ENCODE data around the gene FIGLA.

Gene FIGLA

DNA sequence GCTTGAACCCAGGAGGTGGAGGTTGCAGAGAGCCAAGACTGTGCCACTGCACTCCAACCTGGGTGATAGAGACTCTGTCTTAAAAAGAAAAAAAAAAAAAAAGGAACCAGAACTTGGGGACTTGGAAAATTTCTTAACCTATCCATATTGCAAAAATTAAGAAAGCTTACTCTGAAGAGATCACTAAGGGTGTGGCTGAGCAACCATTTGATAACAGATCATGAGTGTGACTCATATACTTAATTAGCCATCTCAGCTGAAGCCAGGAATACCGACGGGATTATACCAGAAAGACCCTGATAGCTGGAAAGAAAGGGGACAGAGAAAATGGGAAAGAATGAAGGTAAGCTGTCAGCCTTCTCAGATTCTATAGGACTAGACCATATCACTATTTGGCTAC is 15.3 kb downstream of the FIGLA start:
- no peak for DNase-seq (ENCODE audit: low spot score)

DNA sequence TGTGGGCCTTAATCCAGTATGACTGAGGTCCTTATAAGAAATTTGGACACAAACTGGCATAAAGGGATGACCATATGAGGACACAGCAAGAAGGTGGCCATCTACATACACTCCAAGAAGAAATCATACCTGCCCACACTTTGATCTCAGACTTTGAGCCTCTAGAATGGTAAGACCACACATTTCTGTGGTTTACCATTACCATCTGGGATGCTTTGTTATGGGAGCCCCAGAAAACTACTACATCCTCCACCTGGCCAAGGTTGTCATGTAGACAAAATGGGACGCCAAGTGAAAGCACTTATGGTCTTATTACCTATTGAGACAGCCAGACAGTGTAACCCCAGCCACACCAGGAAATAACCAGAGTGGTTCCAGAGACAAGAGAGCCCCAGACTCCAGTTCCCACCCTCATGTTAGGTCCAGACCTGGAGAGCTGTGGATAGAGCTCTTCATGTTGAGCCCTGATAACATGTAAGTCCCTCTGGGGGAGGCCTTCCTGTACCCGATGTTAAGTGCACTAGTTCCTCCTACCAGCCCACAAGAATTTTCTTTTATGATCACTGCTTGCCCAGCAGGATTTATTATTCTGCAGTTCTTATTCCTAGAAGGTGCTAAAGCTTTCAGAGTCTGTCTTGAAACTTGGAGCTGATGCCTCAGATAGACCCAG is 17.8 kb downstream of the FIGLA start:
- DNase-seq (ENCODE audit: low spot score), result no peak

DNA sequence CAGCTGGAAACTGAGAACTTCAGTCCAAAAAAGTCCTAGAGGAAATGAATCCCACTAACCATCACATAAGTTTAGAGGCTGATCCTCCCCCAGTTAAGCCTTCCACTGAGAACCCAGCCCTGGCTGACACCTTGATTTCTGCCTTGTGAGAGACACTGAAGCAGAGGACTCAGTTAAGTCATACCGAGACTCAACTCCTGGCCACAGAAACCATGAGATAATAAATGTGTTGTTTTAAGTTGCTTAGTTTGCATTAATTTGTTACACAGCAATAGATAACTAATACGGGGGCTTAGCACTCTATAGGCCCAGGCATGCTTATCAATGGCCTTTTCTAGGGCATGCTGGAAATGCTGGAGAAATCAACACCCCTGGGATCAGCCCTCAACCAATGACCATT is 19.0 kb downstream of the FIGLA start:
- DNase-seq (ENCODE audit: low spot score), result peak; percentile 46

DNA sequence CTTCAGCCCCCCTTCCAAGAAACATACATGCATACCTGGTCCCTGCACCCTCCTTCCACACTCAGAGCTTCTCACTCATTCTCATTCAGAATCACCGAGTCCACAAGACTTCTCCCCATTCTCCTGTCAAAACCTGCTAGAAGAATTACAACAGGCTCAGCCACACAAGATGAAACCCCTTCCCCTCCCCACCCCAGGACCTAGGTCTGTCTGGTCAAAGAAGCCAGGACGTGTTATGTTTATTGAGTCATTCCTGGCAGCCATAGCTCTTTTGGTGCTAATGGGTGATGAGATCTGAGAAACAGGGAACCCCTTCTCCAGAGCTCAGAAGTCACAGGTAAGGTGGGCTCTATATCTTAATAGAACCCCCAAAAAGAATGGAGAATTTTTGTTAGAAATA is 21.0 kb downstream of the FIGLA start:
- no peak for DNase-seq (ENCODE audit: low spot score)

DNA sequence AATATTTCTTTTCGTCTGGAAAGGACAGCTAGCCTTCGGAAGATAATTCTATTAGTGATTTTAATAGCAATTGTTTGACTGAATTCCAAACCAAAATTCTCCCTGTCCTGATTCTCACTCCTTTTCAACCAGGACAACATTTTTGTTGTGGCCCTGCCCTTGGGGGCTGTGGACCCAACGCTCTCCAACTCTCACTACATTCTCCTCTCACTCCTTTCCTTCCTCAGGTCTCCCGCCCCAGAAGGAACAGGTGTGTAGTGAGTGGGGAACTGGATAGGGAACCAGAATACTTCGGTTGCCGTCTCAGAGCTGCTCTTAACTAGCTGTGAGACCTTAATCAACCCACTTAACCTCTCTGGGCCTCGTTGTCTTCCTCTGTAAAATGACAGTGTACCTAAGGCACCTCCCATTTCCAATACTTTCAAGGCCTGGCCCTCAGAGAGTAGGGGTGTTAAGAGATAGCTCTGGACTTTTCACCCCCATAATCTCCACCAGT is 21.8 kb downstream of the FIGLA start:
- DNase-seq (ENCODE audit: low spot score), result no peak

DNA sequence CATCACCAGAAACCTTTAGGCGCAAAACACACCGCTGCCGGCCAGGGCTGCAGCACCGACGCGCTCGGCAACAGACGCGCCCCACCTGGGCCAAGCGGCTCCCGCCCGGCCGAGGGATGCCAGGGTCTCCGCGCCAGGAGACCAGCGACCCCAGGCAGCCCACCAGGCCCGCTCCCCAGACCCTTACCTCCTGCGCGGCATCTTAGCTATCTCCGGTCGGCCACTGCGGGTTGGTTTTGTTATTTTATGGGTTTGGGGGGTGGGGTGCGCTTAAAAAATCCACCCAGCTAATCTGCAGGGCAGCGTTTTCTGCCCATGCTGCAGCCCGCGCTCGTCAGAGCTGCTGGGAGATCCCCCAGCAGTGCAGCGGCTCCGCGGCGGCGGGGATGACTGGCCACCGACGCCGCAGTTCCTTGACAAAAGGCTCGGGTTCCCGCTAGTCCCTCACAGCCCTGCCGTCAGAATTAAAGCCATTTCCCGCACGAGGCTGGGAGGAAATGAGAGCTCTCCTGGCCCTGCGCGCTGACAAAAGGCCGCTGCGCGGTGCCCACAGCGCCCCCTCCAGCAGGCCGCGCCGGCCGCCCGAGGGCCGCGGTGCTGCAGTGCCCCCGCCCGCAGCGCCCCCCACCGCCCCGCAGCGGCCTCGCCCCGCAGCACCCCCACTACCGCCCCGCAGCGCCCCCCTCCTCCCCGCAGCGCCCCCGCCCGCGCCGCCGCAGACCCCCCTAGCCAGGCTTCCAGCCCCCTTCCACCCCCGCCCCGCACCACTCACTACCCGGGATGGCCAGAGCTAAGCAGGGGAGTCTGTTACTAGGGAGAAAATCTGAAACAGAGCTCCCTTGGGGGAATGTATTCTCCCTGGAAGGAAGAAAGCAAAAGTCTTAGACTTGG is 22.5 kb downstream of the FIGLA start, which contains the start of gene ADD2:
TSS of gene ADD2 (minus strand) at position 502 of the 891 bp plus-strand sequence. CDS start 61,792 bp downstream, outside the sequence.
- peak; percentile 56 for DNase-seq (ENCODE audit: low spot score)

DNA sequence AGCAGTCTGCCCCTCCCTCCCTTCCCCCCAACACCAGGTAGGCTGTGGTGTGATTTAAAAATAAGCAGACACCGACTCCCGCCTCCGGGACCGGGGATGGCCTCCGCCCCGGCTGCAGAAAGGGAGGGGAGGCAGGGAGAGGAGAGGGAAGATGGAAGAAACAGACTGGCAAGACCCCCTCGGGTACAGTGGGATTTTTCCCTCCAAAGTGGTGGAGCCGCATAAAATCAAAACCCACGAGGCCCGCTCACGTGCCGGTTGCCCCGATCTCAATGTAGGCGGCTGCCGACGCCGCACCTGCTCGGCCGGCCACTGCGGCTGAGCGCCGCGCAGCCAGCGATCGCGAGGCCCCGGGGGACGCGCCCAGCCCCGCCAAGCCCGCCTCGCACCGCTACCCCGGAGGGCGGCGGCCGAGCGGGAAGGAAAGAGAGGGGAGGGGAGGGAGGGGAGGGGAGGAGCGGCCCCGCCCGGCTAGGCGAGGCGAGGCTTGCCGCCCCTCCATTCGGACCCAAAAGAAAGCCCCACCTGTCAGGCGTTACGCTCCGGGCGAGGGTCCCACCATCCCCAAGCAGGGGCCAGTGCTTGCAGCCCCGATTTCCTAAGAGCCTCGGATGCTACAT is 23.3 kb downstream of the FIGLA start:
- no peak for DNase-seq (ENCODE audit: low spot score)

DNA sequence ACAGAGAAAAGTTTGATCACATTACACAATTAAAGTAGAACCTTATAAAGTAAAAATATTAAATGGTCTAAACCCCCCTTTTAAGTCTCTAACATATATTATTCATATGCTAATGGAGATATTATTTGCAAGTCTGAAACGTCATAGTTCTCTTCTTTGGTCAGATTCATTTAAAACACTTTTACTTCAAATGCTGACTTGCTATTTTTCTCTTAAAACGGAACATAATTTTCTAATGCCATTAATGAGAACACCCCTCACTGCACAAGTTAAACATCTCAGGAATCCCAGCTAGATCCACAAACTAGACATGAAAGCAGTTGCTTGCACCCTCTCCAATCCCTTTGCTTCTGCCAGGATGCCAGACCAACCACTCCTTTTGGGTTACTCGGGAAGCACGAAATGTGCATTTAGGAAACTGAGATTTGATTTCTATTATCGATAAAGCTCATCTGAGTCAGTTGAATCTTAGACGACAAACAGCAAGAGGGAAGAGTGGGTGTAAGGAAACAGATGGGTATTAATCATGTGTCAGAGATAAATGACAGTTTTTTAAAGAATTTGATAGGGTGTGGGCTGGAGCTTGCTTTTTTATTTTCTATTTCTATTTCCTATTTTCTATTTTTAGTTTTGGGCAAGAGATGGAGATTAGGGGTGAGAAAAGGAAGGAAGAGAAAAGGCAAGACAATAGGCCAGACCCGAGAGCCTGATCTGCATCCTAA is 23.9 kb downstream of the FIGLA start:
- DNase-seq (ENCODE audit: low spot score), result no peak

DNA sequence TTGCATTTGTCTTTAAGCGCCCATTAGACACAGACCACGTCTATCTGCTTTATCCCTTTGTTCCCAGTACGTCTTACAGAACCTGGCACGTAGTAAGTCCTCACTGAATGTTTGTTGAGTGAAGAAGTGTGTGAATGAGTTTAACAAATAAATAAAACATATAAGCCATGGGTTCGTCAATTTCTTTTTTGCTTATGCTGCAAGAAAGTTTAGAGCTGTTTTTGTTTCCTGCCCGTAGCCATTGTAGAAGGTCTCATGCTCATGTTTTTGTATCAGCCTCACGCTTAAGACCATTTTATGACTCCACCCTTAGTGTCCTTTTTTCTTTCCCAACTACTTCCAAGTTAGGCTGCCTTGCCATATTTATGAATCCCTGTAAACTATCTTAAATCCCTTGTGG is 24.9 kb downstream of the FIGLA start:
- no peak for DNase-seq (ENCODE audit: low spot score)

DNA sequence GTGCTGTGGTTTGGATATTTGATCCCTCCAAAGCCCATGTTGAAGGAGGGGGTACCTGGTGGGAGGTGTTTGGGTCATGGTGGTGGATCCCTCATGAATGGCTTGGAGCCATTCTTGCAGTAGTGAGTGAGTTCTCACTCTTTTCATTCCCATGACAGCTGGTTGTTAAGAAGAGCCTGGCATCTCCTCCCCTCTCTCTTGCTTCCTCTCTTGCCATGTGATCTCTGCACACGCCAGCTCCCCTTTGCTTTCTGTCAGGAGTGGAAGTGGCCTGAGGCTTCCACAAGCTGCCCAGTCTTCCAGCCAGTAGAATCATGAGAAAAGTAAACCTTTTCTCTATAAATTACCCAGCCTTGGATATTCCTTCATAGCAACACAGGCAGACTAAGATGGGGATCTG is 31.0 kb downstream of the FIGLA start:
- DNase-seq (ENCODE audit: low spot score), result no peak

DNA sequence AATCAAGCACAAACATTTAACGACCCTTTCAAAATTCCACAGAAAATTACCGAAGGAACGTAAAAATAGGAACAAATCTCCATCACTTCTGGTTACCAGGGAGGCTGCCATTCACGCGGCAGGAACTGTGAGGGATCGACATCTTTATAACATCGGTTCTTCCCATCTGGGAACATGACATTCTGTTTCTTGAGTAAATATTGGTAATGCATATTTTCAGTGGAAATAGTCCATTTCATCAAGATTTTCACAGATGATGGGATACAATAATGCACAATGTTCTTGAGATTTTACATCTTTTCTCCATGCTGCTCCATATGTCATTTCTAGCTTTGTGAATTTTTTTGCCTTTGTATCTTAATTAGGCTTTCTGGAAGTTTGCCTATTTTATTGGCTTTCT is 32.5 kb downstream of the FIGLA start:
- DNase-seq (ENCODE audit: low spot score), result no peak

DNA sequence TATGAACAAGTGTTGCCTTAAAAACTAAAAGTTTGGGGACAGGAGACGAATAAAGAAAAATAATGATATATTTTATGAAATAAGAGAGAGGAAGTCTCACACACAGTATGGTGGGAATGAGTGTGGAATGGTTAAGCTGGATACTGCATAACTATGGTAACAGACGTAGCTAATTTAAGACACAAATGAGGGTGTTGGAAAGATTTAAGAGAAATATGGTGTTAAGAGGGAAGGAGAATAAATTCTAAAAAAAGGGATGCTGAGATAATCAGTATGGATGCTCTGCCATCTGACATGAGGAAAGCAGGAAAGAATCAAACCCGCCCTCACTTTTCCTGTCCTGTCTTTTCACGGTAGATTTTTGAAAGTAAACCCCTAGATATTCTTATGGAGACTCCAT is 33.1 kb downstream of the FIGLA start:
- no peak for DNase-seq (ENCODE audit: low spot score)

DNA sequence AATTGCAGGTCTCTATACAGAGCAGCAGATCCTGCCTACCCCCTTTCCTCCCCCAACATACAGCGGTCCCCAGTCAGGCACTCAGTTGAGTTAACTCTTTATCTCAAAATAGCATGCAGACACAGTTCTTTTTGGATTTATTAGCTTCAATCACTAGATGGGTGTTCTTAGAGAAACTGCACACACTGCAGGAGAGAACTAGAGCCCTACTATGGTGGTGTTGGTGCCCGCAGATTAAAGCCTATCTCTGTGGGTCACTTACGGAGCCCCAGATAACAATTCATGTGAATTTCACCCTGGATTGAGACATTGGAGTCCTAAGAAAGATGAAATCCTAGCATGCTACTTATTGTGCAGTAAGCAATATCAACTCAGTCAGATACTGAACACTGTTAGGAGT is 34.3 kb downstream of the FIGLA start:
- DNase-seq (ENCODE audit: low spot score), result no peak

DNA sequence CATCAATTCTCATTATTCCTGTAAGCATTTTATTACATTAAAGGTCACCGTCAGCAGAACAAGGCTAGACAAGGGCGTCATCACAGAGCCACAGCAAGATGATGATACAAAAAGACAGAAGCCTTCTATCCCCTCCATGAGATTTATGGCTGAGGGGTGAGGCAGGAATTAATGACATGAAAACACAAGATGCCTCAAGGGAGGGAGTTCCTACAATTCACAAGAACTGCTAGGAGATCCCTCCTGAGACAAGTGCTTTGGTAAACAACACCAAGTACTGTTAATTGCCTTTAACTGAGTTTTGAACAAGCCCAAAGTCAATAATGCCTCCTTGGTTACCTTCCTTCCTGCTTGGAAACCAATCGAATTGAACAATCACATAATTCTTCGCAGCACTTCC is 36.5 kb downstream of the FIGLA start:
- no peak for DNase-seq (ENCODE audit: low spot score)

DNA sequence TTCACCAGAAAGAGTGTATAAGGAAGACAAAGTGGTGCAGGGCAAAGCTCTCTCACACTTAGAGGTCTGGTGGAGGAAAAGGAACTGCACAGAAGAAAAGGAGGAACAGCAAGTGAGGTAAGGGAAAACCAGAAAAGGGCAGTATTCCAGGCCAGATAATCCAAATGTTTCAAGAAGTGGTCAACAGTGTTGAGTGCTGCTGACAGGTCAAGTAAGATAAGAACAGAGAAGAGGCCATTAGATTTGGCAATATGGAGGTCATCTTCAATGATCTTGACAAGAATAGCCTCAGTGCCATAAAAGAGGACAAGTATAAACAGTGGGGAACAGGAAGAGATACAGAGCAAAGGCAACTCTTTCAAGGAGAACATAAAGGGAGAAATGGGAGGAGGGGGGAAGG is 37.4 kb downstream of the FIGLA start:
- DNase-seq (ENCODE audit: low spot score), result no peak

DNA sequence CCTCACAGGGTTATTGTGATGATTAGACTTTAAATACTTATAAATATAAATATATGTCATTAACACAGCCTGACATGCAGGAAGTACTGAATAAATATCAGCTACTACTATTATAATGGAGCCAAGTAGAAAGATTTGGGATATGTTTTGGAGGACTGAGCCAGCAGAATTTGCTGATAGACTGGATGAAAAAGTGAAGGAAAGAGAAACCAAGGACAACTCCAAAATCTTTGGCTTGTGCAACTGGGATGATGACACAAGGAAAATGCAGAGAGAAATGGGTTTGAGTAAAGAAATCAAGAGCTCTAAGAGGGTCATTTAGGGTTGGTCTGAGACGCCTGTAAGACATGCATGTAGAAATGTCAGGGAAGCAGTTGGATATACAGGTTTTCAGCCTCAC is 38.0 kb downstream of the FIGLA start:
- DNase-seq (ENCODE audit: low spot score), result no peak

DNA sequence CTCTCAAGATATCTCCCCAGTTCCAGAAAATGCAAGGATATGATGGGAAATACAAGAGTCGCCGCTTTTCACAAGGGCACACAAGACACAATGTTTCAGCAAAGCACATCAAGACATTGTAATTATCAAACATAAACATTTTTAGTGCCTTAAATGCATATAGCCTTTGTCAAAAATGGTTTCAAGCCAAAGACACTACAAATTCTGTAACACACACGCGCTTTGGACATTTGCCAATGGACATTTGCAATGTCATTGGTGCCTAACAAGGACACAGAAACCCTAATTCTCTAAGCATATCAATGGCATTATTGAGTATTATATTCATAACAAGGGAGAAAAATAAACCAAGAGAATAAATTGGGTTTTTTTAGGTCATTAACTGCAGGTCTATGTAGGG is 38.6 kb downstream of the FIGLA start:
- no peak for DNase-seq (ENCODE audit: low spot score)

DNA sequence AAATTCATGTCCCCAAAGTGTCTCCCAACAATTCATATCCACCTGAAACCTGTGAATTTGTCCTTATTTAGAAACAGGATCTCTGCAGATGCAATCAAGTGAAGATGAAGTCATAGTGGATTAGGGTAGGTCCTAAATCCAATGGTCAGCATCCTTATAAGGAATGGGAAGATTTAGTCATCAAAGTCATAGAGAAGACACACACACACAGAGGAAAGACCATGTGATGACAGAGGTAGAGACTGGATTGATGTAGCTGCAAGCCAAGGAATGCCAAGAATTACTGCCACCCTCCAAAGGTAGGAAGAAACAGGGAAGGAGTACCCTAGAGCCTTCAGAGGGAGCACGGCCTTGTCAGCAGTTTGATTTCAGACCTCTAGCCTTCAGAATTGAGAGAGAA is 40.1 kb downstream of the FIGLA start:
- no peak for DNase-seq (ENCODE audit: low spot score)

DNA sequence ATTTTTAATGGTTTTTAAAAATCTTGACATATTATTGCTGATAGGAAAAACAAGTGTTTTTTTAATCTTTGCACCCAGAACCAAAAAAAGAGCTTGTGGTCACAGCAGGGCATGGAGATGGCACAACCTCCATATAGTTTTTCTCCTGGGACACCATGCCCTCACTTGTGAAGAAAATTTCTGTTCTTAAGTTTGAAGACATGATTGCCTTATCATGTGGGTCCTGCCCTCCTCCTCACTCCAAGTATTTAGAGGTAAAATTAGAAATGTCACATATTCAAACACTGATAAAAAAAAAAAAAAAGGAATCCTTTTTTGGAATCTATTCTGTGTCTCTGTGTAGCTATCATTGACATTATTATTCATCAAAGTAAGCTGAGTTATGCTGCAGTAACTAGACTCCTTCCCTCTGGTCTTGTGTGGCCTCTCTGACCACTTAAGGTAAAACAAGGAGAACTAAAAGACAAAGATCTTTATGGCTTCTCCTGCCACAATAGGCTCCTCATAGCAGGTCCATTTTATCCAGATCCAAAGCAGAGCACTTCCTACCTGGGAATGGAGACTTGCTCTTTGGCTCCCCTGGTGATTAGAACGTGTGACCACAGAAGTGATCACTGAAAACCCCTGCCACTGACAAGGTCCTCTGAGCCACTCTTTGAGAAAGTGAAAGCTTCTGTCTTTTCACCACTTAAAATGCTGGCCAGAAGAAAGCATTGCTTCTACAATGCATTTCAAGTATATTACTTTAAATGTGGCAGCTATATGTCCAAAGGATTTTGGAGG is 42.2 kb downstream of the FIGLA start:
- DNase-seq (ENCODE audit: low spot score), result no peak

DNA sequence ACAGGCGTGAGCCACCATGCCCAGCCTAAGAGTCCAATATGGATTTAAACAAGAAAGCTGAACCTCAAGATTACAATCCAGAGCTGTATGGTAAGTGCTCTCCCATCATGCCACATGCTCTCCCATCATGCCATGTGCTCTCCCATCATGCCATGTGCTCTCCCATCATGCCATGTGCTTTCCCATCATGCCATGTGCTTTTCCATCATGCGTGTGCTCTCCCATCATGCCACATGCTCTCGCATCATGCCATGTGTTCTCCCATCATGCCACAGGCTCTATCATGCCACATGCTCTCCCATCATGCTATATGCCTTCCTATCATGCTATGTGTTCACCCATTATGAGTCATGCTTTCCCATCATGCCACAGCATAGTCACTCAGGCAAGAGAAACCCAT is 43.2 kb downstream of the FIGLA start:
- DNase-seq (ENCODE audit: low spot score), result no peak

Measured in activated CD4-positive, alpha-beta T cell treated with anti-CD3 and anti-CD28 coated beads, Interleukin-2, Interleukin-4, amounts not matched to agents 100 ng/mL and 50 ng/mL, durations not matched to agents 16 hours and 8 hours (primary cell).